ENCODE data around the gene SMCO3. TPM values are rescaled to one million over a fixed set of nuclear protein-coding genes. Genes with fewer than 3 reads are reported as not detected.

Gene SMCO3
- 1.8 and 2.1 TPM in 2 replicates for total RNA-seq

GRCh38 chr12:14814014-14814413, at the start of gene SMCO3:
TSS of gene SMCO3 (minus strand) at chr12:14814182. CDS start at chr12:14806680, 7,502 bp downstream.

GRCh38 chr12:14843425-14843887, 29.5 kb upstream of the SMCO3 start, which contains the start of gene ART4:
TSS of gene ART4 (minus strand) at chr12:14843526. CDS start at chr12:14843113, 413 bp downstream.

GRCh38 chr12:14803011-14803829, 10.8 kb downstream of the SMCO3 start, which contains the start of the genes C12orf60 and WBP11:
TSS of gene C12orf60 (plus strand) at chr12:14803670. CDS start at chr12:14822936, 19,266 bp downstream.
TSS of gene WBP11 (minus strand) at chr12:14803478. CDS start at chr12:14801383, 2,095 bp downstream.

Other genes starting within 250 kb of the SMCO3 start
- 0.17 and 0.43 TPM in 2 replicates for gene PLBD1, start 246.3 kb downstream of the SMCO3 start, total RNA-seq
- not detected in 2 replicates for gene GUCY2C, start 117.6 kb downstream of the SMCO3 start, total RNA-seq
- 18.0 and 19.5 TPM in 2 replicates for gene WBP11, start 10.7 kb downstream of the SMCO3 start, total RNA-seq
- gene C12orf60, start 10.5 kb downstream of the SMCO3 start, total RNA-seq: 1.2 and 1.3 TPM in 2 replicates
- gene ART4, start 29.3 kb upstream of the SMCO3 start, total RNA-seq: 54.1 and 80.9 TPM in 2 replicates
- gene MGP, start 71.7 kb upstream of the SMCO3 start, total RNA-seq: 193 and 280 TPM in 2 replicates
- under 0.01 TPM in 1 of 2 replicates, not detected in the other for gene ERP27, start 124.4 kb upstream of the SMCO3 start, total RNA-seq
- 10.5 and 35.4 TPM in 2 replicates for gene ARHGDIB, start 147.4 kb upstream of the SMCO3 start, total RNA-seq
- not detected in 2 replicates for gene PDE6H, start 158.9 kb upstream of the SMCO3 start, total RNA-seq

Measured in dermis lymphatic vessel endothelial cell (primary cell).